GM23338 (cell line): ENCODE measurements around the gene HORMAD2. TPM values are rescaled to one million over a fixed set of nuclear protein-coding genes. Genes with fewer than 3 reads are reported as not detected.

Experiments
- ATAC-seq: fragments of 200-7000 bp; cut with Tn5 transposase; 3 replicates; pipeline ENCODE4 v1.9.1; 2020
- DNase-seq: peaks from one replicate; pipeline ENCODE4 v3.0.0-alpha.2; 2015; ENCODE audit warnings: low spot score
- H2AFZ ChIP-seq: fragments of 200-600 bp; sonication (generic); 2 replicates; pipeline ENCODE4 v1.8.0; 2016; ENCODE audit warnings: antibody characterized with exemption, mild to moderate bottlenecking, moderate library complexity
- H3F3A ChIP-seq: fragments of 200-600 bp; sonication (generic); replicated peaks from 2 replicates; pipeline ENCODE4 v1.8.0; 2017; ENCODE audit warnings: antibody characterized with exemption, mixed run types, low read depth
- H3K27ac ChIP-seq: fragments of 200-600 bp; sonication (generic); 2 replicates; pipeline ENCODE4 v1.6.1; 2016; ENCODE audit warnings: low read depth
- H3K27me3 ChIP-seq: fragments of 200-600 bp; sonication (generic); 2 replicates; pipeline ENCODE4 v1.8.0; 2016; ENCODE audit warnings: mild to moderate bottlenecking, mixed run types, moderate library complexity; ENCODE audit not compliant: insufficient read depth
- H3K36me3 ChIP-seq: fragments of 200-600 bp; sonication (generic); 2 replicates; pipeline ENCODE4 v1.8.0; 2016; ENCODE audit warnings: mild to moderate bottlenecking; ENCODE audit not compliant: insufficient read depth
- H3K4me1 ChIP-seq: fragments of 200-600 bp; sonication (generic); 2 replicates; pipeline ENCODE4 v1.8.0; 2016; ENCODE audit warnings: mild to moderate bottlenecking, moderate library complexity; ENCODE audit not compliant: insufficient read depth
- H3K4me2 ChIP-seq: fragments of 200-600 bp; sonication (generic); 2 replicates; pipeline ENCODE4 v1.7.1; 2017; ENCODE audit warnings: mixed run types
- H3K4me3 ChIP-seq: fragments of 200-600 bp; sonication (generic); 2 replicates; pipeline ENCODE4 v1.6.1; 2016; ENCODE audit warnings: mixed run types
- H3K79me2 ChIP-seq: fragments of 200-600 bp; sonication (generic); replicated peaks from 2 replicates; pipeline ENCODE4 v1.8.0; 2017; ENCODE audit warnings: mild to moderate bottlenecking; ENCODE audit not compliant: insufficient read depth
- H3K9me2 ChIP-seq: fragments of 200-600 bp; sonication (generic); 2 replicates; pipeline ENCODE4 v1.8.0; 2017; ENCODE audit not compliant: insufficient read depth
- H4K20me1 ChIP-seq: fragments of 200-600 bp; sonication (generic); replicated peaks from 2 replicates; pipeline ENCODE4 v1.8.0; 2017; ENCODE audit warnings: mild to moderate bottlenecking; ENCODE audit not compliant: insufficient read depth
- H3K27ac Mint-ChIP-seq: 2 replicates; pipeline ENCODE4 v1.8.0; 2020; ENCODE audit warnings: inconsistent platforms, mild to moderate bottlenecking, moderate library complexity, mixed read lengths
- H3K27me3 Mint-ChIP-seq: 3 replicates; pipeline ENCODE4 v1.8.0; 2022; ENCODE audit warnings: low read depth, mild to moderate bottlenecking, moderate library complexity, mixed read lengths, inconsistent platforms; ENCODE audit not compliant: insufficient read depth, poor library complexity
- H3K36me3 Mint-ChIP-seq: 3 replicates; pipeline ENCODE4 v1.8.0; 2021; ENCODE audit warnings: low read depth, mild to moderate bottlenecking, inconsistent platforms, moderate library complexity, mixed read lengths
- H3K4me1 Mint-ChIP-seq: 3 replicates; pipeline ENCODE4 v1.8.0; 2020; ENCODE audit warnings: mild to moderate bottlenecking, inconsistent platforms, mixed read lengths
- H3K4me3 Mint-ChIP-seq: 3 replicates; pipeline ENCODE4 v1.8.0; 2021; ENCODE audit warnings: moderate library complexity, mild to moderate bottlenecking, inconsistent platforms, mixed read lengths
- H3K9me3 Mint-ChIP-seq: 3 replicates; pipeline ENCODE4 v1.8.0; 2020; ENCODE audit warnings: moderate library complexity, mild to moderate bottlenecking, inconsistent platforms, mixed read lengths
- CREB1 ChIP-seq: fragments of 250-450 bp; sonication (Bioruptor Pico); IDR thresholded peaks from 2 replicates; pipeline ENCODE4 v1.5.0; 2020; ENCODE audit warnings: low read depth, mild to moderate bottlenecking, moderate library complexity
- EZH2phosphoT487 ChIP-seq: fragments of 200-600 bp; sonication (generic); IDR thresholded peaks from one replicate; pipeline ENCODE4 v1.8.1; 2018; ENCODE audit warnings: antibody characterized with exemption; ENCODE audit not compliant: unreplicated experiment
- JUNB ChIP-seq: IDR thresholded peaks from one replicate; pipeline ENCODE4 v1.6.1; 2016; ENCODE audit warnings: antibody characterized with exemption; ENCODE audit not compliant: unreplicated experiment
- ZNF331 ChIP-seq: fragments of 250-450 bp; sonication (Bioruptor Pico); IDR thresholded peaks from 2 replicates; pipeline ENCODE4 v1.5.0; 2020; ENCODE audit warnings: low read depth, mild to moderate bottlenecking, moderate library complexity
- polyA plus RNA-seq: library from polyadenylated mRNA; unstranded; fragments of >200 nt; fragmentation: Nextera tagmentation; extraction: Ambion mirVana; gene quantifications from 2 replicates; pipeline ENCODE4 v1.2.1, GENCODE V29; 2016
- total RNA-seq: library from RNA; depleted of rRNA; stranded (reverse); fragments of >200 nt; shearing (Covaris generic); gene quantifications from 2 replicates; pipeline ENCODE4 v1.2.3, GENCODE V29; 2014
- TF ChIP-seq, protein P1 (sequence below): IDR thresholded peaks from 2 replicates; pipeline ENCODE4 v1.6.1; 2016; ENCODE audit warnings: antibody characterized with exemption
- TF ChIP-seq, protein P2 (sequence below), 2 experiments: fragments of 200-600 bp in 1 of 2; sonication (generic) in 1 of 2; conservative IDR thresholded peaks; 2 replicates each; pipeline versions ENCODE4 v1.5.1 to v1.6.1; 2016 to 2017; ENCODE audit warnings: antibody characterized with exemption in 2 of 2, low read depth in 2 of 2, mild to moderate bottlenecking in 2 of 2, moderate library complexity in 1 of 2

Gene HORMAD2
- total and polyA plus RNA-seq, 2 experiments from 2014 or later = 0.40 TPM; not detected in 1

- DNase-seq = no peak
- H3K27ac Mint-ChIP-seq = no peak overlapping the region
These were observed 38.8 kb upstream of the HORMAD2 start for GRCh38 chr22:30041475-30041874.

DNA sequence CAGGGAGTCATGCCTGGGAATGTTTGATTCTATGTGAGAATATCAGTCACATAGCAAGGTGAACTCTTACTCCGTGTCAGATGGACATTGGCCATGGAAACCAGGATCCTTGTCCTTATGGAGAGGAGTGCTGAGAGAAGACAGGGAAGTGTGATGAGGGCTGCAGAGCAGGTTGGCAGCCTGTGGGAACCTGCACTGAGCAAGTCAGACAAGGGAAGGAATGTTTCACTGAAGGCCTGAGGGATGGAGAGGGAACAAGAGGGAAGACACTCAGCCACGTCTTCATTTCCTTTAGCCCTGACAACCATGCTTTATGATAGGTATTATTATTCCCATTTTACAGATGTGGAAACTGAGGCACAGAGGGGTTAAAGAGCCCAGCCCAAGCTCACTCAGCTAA is 38.4 kb upstream of the HORMAD2 start:
- Mint-ChIP-seq H3K27ac (no peak overlapping the region), H3K4me1 (peaks cover 6% of the 10 kb centered on the region; the same call in 2 of the 3 replicates), H3K36me3 (no peaks in the 10 kb centered on the region), H3K27me3 (peaks cover 16% of the 10 kb centered on the region), H3K9me3 (no peaks in the 10 kb centered on the region), H3K4me3 (no peak overlapping the region)
- Histone ChIP-seq H3K4me3 (no peak overlapping the region), H3K36me3 (no peaks in the 10 kb centered on the region), H3K27me3 (no peaks in the 10 kb centered on the region), H4K20me1 (no peaks in the 10 kb centered on the region), H3K4me2 (no peak overlapping the region), H3K27ac (no peak overlapping the region), H3K9me2 (no peaks in the 10 kb centered on the region), H3K79me2 (no peaks in the 10 kb centered on the region), H3F3A (no peaks in the 10 kb centered on the region), H3K4me1 (0 out of 2 replicates have a peak, but pooled peaks cover 6% of the 10 kb centered on the region), H2AFZ (no peak overlapping the region)
- ATAC-seq (no peak), DNase-seq (no peak)
- TF ChIP-seq, protein P1, sequence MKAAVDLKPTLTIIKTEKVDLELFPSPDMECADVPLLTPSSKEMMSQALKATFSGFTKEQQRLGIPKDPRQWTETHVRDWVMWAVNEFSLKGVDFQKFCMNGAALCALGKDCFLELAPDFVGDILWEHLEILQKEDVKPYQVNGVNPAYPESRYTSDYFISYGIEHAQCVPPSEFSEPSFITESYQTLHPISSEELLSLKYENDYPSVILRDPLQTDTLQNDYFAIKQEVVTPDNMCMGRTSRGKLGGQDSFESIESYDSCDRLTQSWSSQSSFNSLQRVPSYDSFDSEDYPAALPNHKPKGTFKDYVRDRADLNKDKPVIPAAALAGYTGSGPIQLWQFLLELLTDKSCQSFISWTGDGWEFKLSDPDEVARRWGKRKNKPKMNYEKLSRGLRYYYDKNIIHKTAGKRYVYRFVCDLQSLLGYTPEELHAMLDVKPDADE = no peak

More at GRCh38 chr22:30041475-30041874, 38.8 kb upstream of the HORMAD2 start:
- Histone ChIP-seq H2AFZ (no peak overlapping the region), H4K20me1 (no peaks in the 10 kb centered on the region), H3K4me1 (0 out of 2 replicates have a peak, but pooled peaks cover 6% of the 10 kb centered on the region), H3K27me3 (no peaks in the 10 kb centered on the region), H3K4me3 (no peak overlapping the region), H3K4me2 (no peak overlapping the region), H3K36me3 (no peaks in the 10 kb centered on the region), H3K9me2 (no peaks in the 10 kb centered on the region), H3K79me2 (no peaks in the 10 kb centered on the region), H3K27ac (no peak overlapping the region), H3F3A (no peaks in the 10 kb centered on the region)
- ATAC-seq = no peak
- H3K4me3 Mint-ChIP-seq = no peak overlapping the region
- H3K36me3 Mint-ChIP-seq = no peaks in the 10 kb centered on the region
- no peaks in the 10 kb centered on the region for H3K9me3 Mint-ChIP-seq
- peaks cover 15% of the 10 kb centered on the region for H3K27me3 Mint-ChIP-seq
- peaks cover 6% of the 10 kb centered on the region; the same call in 2 of the 3 replicates for H3K4me1 Mint-ChIP-seq
- TF ChIP-seq CREB1 (CRISPR knock-in tag) = no peak
- no peak for TF ChIP-seq ZNF331
- no peak for TF ChIP-seq JUNB
- TF ChIP-seq, protein P2, sequence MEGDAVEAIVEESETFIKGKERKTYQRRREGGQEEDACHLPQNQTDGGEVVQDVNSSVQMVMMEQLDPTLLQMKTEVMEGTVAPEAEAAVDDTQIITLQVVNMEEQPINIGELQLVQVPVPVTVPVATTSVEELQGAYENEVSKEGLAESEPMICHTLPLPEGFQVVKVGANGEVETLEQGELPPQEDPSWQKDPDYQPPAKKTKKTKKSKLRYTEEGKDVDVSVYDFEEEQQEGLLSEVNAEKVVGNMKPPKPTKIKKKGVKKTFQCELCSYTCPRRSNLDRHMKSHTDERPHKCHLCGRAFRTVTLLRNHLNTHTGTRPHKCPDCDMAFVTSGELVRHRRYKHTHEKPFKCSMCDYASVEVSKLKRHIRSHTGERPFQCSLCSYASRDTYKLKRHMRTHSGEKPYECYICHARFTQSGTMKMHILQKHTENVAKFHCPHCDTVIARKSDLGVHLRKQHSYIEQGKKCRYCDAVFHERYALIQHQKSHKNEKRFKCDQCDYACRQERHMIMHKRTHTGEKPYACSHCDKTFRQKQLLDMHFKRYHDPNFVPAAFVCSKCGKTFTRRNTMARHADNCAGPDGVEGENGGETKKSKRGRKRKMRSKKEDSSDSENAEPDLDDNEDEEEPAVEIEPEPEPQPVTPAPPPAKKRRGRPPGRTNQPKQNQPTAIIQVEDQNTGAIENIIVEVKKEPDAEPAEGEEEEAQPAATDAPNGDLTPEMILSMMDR (conservative IDR thresholded peaks at IDR 0.05; ENCODE audit: low read depth in 2 of 2) = no peak

GRCh38 chr22:30043161-30043560 is 37.1 kb upstream of the HORMAD2 start:
- H3K4me3 Mint-ChIP-seq = no peak overlapping the region
- DNase-seq (no peak), ATAC-seq (no peak)
- Histone ChIP-seq H3K27ac (no peak overlapping the region), H3K27me3 (no peaks in the 10 kb centered on the region), H3F3A (no peaks in the 10 kb centered on the region), H3K4me2 (no peak overlapping the region), H4K20me1 (no peaks in the 10 kb centered on the region), H3K9me2 (no peaks in the 10 kb centered on the region), H2AFZ (no peak overlapping the region), H3K36me3 (no peaks in the 10 kb centered on the region), H3K4me3 (no peak overlapping the region), H3K79me2 (no peaks in the 10 kb centered on the region), H3K4me1 (no peaks in the 10 kb centered on the region)
- H3K27me3 Mint-ChIP-seq = peaks cover 17% of the 10 kb centered on the region
- no peaks in the 10 kb centered on the region for H3K9me3 Mint-ChIP-seq
- peaks cover 1% of the 10 kb centered on the region; the same call in 1 of the 3 replicates for H3K4me1 Mint-ChIP-seq
- no peaks in the 10 kb centered on the region for H3K36me3 Mint-ChIP-seq
- H3K27ac Mint-ChIP-seq = no peak overlapping the region
- TF ChIP-seq, protein P2 (conservative IDR thresholded peaks at IDR 0.05; ENCODE audit: low read depth in 2 of 2) = no peak
- TF ChIP-seq, protein P1 = no peak
- TF ChIP-seq JUNB (no peak), CREB1 (CRISPR knock-in tag) (no peak), EZH2phosphoT487 (no peak)
